ENCODE results near the gene BIN1.

The BIN1 gene

DNA sequence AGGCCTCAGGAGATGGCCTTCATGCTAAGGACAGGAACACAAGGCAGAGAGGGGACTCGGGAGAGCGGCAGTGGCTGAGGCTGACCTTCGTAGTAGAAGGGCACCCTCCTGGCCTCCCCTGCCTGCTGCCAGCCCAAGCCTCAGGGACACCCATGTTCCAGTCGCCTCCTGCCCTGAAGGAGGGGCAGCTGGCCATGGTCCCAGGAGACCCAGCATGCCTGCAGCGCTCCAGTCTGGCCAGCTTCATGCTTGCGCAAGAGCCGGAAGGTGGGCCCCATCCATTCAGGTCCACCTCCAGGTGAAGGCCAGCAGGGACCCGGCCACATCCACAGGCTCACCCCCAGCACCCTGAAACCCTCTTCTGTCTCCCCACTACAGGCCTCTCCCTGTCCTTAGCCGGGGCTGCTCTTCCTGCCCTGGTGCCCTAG, 35.0 kb downstream of the BIN1 start:
- no peak for DNase-seq

DNA sequence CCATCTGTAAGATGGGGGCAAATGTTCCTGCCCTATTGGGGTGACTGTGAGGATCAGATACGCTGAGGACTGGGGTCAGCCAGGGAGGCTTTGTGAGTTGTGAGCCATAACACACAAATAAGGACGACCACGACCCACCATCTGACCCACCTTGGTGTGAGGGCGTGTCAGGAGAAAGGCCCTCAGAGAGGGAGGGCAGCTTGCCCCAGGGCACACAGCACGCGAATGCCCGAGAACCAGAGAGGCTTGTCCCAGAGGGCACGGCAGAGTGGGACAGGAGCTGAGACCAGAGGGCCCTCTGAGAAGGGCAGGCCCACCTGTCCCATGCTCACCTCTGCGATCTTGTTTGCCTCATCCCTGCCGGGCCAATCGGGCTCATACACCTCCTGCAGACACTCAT, 36.7 kb downstream of the BIN1 start:
- DNase-seq = no peak

DNA sequence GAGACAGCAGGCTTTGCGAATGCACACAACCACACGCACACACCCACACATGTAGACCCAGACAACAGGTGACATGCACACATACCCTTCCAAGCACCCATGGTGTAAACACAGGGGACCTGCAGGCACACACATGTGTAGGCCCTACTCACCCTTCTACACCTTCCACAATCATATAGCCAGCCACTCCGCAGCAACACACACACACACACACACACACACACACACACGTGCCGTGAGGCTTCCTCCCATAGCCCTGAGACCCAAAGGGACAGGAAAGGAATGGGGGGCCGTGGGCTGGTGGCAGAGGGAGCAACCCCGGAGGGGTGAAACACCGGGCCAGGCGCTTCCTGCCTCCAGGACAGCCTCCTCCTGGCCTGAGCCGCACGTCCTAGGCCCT, 37.4 kb downstream of the BIN1 start:
- DNase-seq = no peak

DNA sequence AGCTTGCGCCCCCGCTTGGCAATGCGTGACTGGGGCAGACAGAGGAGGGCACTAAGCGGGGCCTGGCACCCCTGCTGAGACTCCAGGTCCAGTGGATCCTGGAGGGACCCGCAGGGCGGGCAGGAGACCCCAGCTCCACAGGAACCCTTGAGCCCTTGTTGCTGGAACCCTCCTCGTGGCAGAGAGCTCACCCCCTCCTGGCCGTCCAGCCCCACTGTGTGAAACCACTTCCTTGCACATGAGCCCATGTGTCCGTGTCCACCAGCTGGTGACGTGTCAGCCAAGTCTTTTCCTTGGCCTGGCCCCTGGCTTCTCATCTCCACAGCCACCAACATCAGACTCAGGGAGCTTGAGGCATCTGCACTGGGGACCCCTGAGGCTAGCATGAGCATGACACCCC, 38.0 kb downstream of the BIN1 start:
- no peak for DNase-seq

DNA sequence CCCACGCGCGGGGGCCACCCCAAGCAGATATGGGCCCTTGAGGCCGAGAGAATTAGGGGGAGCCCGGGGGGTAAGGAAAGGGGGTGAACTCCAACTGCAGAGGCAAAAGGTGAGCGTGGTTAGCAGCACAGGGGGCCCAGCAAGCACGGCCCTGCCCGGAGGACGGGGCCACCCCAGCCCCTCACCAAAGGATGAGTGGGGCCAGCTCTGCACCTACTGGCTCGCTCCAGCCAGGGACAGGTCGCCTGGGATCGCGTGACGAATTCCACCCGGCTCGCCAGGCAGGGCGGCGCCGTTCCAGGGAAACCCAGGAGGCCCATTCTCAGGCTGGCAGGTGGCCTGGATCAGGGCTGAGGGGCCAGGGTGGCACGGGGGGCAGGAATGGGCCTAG, 38.6 kb downstream of the BIN1 start:
- no peak for DNase-seq

DNA sequence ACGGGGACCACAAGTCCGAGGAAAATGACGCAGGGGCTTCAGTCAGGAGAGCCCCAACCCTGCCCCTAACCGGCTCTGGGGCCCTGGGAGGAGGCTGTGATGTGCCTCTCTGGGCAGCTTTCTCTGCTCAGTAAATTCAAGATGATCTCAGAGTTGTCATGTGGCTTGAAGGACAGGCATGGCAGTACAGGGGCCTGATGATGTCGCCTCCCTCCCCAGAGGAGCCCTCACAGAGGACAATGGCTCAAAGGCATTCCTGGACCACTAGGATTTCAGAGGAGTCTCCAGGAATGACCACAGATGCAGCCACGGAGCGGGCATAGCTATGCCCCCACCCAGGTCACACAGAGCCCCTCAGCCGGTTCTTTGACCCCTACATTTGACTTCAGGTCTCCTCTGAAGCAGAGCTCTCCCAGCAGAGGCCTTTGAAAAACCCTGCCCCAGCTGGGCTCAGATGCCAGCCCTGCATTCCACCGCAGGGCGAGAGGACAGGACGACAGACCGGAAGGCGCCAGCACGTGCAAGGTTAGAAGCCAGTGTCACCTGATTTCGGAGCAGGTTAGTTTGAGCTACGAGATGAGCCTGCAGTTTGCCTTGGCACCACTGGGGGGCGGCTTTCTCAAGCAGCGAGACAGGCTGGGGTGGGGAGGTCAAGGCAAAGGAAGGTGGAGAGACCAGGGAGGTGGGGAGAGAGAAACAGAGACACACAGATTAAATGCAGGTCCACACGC, 39.2 kb downstream of the BIN1 start:
- DNase-seq = no peak

DNA sequence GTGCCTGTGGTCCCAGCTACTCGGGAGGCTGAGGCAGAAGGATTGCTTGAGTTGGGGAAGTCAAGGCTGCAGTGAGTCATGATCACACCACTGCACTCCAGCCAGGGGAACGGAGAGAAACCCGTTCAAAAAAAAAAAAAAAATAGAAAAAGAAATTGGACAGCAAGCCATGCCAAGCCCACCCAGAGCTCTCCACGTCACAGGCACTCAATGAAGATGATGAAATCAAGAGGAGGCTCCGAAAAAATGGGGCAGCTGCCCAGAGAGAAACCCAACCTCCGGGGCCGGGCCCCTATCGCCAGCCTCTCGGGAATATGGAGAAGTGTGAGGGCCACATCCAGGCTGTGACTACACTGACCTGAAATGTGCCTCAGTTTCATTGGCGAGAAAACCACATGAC, 40.0 kb downstream of the BIN1 start:
- no peak for DNase-seq

DNA sequence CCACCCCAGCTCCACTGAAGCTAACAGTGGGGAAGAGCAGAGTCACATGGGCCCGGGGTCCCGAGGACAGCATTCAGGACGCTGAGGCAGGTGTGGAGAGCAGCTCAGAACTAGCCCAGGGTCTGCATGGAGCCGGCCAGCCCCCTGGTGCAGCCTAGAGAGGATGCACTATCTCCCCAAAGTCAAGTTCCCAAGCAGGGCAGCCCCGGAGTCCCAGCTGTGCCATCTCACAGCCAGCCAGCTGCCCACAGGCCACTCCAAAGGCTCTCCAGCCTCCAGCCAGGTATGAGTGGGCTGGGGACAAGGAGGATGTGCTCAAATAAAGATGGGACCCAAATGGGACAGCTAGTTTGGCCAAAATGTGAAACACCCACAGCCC, 41.0 kb downstream of the BIN1 start:
- DNase-seq = no peak

DNA sequence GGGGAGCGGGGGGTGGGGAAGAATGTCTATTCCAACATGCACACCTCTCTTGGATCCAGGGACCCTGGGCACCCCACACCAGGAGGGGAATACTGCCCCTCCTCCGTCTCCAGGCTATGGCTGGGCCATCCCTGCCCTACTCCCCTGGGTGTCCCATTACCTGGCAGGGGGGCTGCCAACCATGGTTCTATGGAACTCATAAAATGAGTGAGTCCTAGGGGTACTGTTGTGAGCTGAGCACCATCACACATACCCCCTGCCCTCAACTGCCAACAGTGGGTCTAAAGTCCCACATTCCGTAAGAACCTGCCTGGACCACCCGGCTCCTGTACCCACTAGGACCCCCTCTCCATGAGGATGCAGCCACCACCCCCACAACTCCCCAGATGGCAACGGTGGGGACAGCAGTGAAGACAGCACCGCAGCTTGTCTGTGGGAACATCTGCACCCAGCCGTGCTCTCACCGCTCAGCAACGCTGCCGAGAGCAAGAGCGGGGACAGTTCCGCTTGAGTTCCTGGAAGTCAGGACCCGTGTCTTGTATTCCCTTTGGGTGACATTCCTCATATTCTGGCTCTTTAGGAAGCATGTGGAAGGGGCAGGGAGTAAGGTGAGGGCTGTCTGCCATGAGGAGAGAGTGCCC, 41.5 kb downstream of the BIN1 start:
- no peak for DNase-seq

DNA sequence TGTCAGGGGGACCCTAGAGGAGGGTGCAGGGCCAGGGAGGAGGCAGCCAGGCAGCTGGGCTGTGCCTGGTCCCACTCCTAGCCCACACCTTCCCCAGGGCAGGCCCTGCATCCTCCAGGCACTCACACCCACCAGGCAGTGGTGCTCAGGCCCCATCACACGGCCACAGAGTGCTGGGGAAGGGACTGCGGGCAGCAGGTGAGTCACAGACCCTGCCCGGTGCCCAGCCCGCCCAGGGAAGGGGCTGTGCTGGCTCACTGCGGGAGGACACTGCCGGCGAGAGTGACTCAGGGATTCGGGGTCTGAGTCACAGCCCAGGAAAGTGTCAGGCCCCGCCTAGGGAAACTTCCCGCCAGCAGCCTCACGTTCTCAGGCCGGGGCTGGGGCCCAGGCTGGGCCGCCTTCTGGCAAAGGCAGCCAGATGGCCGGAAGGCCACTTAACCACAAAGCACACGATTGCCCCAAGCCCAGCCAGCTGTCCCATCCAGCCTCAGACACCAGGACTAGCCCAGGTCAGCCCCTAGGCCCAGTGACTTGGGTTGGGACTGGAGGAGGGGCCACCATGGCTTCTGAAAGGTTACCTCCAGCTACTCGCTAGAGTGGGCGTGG, 42.2 kb downstream of the BIN1 start:
- peak; percentile 83 for DNase-seq

DNA sequence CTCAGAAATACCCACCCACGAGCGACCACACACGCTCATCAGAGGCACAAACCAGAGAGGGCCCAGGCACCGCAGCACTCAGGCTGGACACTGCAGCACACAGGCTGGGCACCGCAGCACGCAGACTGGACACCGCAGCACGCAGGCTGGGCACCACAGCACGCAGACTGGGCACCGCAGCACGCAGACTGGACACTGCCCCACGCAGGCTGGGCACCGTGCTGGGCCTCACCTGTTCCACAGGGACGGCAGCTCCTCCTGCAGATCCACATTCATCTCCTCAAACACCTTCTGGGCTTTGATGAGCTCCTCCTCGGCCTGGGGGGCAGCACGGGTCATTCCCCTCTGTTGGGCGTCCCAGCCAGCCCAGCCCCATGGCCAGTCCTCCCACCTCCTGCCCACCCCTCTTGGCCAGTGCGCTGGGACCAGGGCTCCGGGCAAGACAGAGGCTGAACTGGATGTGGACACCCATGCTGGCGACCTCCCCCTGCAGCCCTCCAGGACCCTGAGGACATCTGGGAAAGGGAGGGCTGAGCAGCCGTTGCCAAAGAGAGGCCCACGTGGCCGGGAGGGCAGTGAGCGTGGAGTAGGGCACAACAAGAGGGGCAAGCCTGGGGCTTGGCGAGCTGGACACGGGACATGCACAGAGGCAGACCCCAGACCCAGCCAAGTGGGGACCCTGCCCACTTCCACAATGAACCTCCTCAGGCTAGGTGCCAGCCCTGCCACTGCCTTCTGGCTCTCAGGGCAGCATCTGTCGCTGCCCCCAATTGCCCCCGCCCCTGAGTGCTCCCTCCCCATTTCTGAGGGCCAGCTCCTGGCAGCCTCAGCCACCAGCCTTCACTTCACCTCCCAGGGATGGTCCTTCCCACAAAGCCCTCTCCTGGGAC, 43.0 kb downstream of the BIN1 start:
- peak; percentile 40 for DNase-seq

DNA sequence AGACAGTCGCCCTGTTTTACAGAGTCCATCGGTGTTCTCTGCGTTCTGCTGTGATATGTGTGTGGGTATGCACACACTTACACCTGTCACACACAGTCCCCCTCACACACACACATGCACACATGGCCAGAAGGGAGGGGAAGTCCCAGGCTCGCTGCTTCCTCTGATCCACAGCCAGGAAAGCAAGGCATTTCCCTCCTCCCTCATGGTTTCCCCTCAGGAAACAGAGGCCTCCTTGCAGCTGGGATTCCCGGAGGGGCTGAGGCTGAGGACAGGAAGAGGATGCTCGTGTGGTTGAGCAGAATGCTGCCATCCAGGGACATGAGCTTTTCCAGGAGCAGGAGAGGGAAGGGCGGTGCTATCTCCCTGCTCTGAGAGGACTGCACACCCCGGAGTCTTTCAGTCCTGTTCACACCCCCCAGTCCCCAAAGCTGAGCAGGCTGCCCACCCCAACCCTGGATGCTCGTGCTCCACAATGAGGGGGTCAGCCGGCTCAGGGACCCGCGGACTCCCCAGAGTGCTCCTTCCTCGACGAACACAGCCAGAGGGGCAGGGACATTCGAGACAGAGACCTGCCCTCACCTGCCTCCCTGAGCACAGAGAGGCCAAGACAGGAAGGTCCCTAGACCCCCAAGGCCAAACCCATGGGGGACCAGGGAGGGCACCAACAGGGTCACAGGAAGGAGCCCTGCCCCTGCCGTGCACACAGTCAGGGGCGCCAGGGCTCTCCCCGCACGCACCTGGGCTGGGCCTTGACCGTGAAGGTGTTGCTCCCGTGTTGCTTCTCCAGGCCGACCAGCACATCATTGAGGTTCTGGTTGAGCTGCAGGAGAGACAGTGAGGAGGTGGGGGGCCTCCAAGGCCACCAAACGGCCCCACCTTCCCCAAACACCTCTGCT, 45.3 kb downstream of the BIN1 start:
- no peak for DNase-seq

DNA sequence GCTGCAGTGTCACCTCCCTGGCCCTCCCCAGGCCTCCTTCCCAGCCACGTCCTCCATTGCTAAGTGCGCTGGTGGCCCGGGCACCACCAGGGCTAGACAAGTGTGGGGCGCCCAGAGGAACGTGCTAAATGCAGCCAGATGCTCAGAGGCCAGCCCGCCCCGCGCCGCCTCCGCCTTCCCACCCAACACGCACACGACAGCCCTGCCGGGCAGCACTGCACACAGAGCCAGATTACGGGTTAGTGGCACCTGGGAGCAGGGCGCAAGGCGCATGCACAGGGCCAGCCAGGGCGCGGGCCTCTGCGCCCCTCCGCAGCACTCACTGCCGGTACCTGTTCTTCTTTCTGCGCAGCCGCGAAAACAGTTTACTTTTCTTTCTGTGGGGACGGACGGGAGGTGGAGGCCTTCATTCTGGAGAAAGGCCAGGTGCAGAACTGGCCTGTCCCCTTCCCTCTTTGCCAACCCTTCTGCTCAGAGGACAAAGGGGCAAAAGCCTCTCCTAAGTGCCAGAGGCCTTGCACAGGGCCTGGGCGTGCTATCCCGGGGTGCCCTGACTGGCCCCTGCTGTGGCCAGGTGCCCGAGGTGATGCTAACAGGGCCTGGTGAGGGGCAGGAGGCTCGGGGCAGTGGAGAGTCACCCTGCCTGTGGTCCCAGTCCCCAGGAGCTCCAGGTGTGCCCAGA, 46.5 kb downstream of the BIN1 start:
- no peak for DNase-seq

DNA sequence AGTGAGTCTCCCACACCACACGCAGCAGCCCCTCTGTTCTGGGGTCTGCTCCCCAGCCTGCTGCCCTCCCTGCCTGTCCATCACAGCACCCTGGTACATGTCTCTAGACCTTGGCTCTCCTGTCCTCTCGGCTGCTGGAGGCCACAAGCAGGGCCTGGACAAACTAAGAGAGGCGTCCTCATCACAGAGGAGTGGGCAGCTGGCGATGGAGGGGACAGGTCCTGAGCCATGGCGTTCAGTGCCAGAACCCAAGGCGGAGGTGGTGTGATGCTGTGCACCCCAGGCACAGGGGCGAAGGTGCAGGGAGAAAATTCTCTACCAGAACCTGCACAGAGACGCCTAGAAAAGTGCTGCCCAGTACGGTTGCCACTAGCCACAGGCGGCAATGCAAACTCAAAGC, 47.4 kb downstream of the BIN1 start:
- DNase-seq = no peak

DNA sequence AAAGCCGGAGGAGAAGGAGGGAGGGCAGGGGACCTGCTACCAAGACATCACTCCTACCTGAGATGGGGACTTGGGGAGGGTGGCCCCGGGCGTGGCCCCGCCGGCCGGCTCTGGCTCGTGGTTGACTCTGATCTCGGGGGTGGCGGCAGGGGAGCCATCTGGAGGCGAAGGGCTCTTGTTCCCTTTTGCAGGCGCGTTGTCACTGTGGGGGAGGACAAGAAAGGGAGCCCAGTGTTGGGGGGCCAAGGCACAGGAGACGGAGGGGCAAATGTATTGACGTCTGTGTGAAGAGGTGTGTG, 48.1 kb downstream of the BIN1 start:
- DNase-seq = no peak

DNA sequence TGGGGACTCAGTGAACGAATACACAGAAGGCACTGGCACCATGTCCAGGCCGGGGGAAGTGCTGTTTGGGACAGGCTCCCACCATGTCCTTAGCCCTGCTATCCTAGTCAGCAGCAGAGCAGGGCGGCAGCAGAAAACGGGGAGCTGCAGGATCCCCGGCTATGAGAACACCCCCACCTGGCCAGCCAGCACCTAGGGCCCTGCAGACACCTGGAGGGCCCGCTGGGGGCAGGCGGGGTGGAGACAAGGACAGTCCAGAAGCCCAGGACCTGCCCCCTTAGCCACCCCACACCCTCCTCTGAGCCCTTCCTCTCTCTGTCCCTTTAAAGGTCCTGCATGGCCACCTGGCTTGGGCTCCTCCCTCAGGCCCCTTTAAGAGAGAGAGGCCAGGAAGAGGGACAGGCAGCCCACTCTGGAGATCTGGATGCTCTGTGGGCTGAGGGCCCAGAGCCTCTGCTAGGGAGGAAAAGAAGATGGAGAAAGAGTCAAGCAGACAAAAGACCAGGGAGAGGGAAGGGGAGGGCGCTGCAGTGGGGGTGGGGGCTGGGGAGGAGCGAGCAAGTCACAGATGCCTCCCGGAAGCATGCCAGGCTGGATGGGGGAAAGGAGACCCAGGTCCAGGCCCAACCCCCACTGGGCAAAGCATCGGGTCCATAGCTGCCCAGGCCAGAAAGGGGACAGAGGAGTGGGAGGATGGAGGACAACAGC, 48.6 kb downstream of the BIN1 start:
- peak; percentile 62 for DNase-seq

DNA sequence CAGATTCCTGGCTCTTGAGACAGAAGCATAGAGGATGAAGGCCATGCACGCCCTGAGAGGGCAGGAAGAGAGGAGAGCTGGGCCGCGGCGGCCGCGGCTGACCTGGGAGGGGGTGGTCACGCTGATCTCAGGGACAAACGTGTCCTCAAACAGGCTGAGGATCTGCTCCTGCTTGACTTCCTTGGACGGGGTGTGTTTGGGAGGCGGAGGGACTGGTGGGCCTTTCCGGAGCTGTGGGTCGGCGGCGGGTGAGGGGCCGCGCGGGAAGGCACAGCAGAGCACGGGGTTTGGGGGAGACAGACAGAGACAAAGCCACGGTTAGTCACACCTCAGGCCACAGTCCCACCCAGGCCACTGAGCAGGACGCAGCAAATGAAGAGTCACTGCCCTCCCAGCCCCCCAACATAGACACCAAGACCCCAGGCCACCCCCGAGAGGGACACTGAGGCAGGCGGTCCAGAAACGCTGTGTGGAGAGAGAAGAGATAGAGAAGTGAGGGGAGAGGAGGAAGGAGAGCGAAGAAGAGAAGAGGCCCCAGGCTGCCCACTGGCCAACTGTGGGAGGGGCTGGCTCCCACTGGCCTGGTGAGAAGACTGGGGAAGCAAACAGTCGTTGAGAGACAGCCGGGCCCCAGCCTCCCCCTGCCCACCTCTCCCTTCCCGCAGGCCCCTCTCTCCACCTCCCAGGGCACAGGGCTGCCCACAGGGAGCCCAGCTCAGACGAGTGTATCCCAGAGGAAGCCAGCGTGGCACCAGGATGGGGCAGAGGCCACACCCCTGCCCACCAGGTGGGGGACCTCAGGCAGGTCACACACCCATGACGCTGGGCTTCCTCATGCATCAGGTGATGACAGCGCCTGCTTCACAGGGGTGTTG, 49.3 kb downstream of the BIN1 start:
- DNase-seq = no peak

DNA sequence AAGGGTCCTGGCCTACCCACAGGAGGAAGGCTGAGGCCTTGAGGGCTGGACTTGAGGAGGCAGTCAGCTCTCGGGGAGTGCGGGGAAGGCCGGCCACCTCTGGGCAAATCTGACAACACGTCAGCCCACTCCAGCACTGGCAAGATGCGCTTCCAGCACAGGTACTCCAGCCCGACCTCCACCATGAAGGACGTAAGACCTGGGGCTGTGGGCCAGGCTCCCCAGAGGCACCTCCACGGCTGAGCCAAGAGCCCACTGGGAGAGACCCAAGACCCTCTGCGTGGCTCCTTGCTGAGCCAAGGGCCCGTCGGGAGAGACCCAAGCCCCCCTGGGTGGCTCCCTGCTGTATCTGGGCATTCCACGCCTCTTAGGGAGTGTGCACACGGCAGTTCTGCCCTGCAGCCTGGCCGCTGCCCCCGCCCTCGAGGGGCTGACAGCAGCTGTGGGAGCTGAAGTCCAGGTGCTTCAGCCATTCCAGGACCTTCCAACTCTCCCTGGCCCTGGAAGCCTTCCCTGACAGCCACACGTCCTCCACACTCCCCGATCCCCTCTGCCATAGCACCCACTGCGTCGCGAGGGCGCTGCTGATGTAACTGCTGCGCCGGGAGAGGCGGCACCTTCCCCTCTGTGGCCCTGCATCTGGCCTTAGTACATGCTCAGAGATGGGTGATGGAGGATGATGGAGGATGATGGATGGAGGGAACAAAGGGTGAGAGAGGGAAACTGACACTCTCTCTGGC, 50.2 kb downstream of the BIN1 start:
- no peak for DNase-seq

DNA sequence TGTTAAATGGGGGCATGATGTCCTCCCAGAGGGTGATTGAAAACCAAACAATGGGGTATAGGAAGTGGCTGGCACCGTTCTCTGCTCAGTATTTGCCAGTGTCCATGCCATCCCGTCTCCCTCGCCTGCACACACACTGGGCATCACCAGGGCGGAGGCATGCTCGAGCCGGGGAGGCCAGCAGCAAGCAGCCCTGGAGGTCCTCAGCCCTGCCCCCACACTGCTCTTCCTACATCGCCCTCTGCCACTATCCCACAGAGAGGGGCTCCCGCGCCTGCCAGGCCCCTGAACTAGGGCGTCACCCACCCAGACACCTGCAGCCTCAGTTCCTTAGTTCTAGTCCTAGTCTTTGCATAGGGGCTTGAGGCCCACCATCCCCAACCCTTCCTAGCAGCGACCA, 50.9 kb downstream of the BIN1 start:
- DNase-seq = no peak

DNA sequence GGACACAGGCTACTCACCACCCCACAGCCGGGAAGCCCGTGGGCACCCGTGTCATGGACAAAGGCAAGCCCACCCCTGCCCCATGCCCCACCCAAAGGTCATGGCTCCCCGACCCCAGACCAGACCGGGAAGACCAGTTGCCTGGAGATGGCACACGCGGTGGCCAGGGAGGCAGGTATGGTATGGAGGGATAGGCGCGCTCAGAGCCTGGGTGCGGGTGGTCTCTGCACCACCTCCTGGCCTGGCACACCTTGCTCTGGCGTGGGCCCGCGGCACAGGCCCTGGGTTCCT, 51.2 kb downstream of the BIN1 start:
- no peak for DNase-seq
